ENCODE measurements around the gene BOD1L1. TPM values are rescaled to one million over a fixed set of nuclear protein-coding genes. Genes with fewer than 3 reads are reported as not detected.

BOD1L1 gene
- total RNA-seq = 10 to 100 TPM; 31.1 to 34.2 TPM
- long read RNA-seq, donor 1, partial matches to known transcripts = 12 of 15 reads
- long read RNA-seq, donor 1, other reads (novel, unspliced or antisense) = 3 of 15 reads
- long read RNA-seq, donor 2, partial matches to known transcripts = 5 of 5 reads
- long read RNA-seq, donor 2, other reads (novel, unspliced or antisense) = 0 of 5 reads

DNA sequence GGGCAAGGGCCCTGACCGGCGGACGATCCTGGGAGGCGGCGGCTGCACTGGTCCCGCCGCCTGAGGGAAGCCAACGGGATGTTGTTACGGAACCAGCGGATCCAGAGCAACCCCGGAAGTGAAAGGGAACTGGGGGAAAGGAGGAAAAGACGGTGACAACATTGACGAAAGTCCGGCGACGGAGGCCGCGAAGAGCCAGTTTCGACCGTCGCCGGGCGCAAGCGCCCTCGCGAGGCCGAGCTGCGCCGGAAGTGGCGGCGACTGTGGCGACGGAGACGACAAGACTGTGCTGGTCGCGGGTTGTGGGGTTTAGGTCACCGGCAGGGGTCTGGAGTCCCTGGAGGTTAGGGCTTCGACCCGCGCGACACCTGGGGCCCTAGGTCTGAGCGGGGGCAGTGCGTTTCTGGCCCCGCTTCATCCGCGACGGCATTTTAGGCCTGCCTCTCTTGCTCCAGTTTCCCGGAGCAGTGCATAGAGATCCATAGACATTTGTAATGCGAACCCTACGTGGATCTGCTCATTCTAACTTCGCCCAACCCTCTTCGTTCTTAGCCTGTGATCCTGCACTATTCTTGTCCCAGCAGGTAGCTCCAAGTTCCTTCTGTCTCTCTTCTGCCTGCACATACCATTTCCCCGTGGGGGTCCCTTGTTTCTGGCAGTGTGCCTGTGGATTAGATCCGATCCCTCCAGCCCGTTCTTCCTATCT, at the start of gene BOD1L1:
TSS of gene BOD1L1 (minus strand) at position 120 of the 706 bp plus-strand sequence. CDS start 138 bp downstream, outside the sequence.
- peak; percentile 97 for DNase-seq (ENCODE audit: low spot score)

DNA sequence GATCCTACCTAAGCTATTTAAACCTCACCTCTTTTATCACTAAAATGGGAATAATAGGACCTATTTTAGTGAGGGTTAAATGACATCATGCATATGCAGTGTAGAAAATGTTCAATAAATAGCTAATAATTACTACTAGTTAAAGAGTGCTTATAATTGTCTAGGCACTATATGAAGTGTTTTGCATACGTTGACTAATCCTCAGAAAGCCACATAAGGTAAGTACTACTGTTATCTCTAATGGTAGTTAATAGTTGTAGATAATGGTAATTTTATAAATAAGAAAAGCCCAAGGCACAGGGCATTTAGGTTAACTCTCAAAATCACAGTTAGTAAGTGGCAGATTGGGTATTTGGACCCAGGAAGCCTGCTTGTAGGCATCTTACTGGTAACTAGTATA, 47.4 kb upstream of the BOD1L1 start:
- DNase-seq (ENCODE audit: low spot score) = no peak
- intact Hi-C loops (cut with DNase I) = no loop called here

More for the DNA sequence above, at the start of gene BOD1L1:
- intact Hi-C loops (cut with DNase I) = no loop called here

DNA sequence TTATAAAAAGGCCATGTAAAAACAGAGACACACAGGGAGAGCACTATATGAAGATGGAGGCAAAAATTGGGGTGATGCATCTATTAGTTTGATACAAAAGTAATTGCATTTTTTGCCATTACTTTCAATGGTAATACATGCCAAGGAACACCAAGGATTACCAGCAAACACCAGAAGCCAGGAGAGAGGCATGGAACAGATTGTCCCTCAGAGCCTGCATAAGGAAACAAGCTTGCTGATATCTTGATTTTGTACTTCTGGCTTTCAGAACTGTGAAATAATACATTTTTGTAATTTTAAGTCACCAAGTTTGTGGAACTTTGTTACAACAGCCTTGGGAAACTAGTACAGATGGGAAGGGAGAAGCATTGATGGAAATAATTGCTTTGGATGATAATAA, 45.6 kb upstream of the BOD1L1 start:
- intact Hi-C loops (cut with DNase I) = no loop called here

DNA sequence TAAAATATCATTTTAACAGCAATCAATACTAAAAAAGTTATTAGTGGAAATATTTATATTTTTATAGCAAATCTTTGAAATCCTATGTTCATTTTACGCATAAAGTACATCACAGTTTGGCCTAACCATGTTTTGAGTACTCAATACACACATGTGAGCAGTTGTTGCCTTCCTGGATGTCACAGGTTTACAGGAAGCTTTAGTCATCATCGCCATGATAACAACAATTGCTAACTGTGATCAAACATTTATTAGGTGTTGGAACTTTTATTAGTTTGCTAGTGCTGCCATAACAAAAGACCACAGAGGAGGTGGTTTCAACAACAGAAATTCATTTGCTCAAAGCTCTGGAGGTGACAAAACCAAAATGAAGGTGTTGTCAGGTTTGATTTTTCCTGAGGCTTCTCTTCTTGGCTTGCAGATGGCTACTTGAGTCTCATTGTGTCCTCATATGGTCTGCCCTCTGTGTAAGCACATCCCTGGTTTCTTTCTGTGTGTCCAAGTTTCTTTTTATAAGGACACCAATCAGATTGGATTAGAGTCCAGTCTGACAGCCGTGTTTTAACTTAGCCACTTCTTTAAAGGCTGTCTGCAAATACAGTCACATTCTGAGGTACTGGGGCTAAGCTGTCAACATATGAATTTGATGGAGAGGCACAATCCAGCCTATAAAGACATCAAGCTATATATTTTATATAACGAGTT, 43.1 kb upstream of the BOD1L1 start:
- DNase-seq (ENCODE audit: low spot score) = no peak
- intact Hi-C loops (cut with DNase I) = no loop called here

More for the DNA sequence above, 45.6 kb upstream of the BOD1L1 start:
- no peak for DNase-seq (ENCODE audit: low spot score)

DNA sequence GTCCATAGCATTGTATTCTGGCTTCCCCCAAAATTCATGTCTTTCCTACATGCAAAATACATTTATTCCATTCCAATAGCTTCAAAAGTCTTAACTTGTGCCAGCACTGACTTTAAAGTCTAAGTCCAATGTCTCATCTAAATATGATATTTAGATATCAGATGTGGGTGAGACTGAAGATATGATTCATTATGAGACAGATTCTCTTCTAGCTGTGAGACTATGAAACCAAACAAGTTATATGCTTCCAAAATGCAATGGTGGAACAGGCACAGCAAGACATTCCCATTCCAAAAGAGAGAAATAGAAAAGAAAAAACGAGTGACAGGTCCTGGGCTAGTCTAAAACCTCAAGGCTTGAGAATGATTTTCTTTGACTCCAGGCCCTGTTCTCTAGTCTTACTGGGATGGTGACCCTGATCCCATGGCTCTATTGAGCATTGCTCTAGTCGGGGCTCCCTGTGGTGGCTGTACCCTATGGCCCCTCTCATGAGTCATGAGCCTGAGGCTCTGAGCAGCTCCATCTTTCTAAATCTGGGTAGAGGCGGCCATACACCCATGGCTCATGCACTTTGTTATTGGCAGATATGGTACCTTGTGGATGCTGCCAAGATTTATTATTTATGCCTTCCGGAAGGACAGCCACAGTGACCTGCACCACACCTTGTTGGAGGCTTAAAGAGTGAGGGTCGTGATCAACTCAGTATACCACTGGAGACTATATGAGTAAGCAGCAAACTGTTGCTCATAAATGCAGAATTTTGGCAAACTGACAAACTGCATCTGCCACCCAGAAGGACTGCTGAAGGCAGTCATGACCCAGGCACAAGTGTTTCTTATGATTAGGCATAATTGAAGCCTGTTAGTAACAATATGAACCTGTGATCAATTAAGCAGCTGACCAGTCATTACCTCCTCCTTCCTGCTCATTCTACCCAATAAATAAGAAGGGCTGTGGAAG, 38.5 kb upstream of the BOD1L1 start:
- intact Hi-C loops (cut with DNase I) = no loop called here

DNA sequence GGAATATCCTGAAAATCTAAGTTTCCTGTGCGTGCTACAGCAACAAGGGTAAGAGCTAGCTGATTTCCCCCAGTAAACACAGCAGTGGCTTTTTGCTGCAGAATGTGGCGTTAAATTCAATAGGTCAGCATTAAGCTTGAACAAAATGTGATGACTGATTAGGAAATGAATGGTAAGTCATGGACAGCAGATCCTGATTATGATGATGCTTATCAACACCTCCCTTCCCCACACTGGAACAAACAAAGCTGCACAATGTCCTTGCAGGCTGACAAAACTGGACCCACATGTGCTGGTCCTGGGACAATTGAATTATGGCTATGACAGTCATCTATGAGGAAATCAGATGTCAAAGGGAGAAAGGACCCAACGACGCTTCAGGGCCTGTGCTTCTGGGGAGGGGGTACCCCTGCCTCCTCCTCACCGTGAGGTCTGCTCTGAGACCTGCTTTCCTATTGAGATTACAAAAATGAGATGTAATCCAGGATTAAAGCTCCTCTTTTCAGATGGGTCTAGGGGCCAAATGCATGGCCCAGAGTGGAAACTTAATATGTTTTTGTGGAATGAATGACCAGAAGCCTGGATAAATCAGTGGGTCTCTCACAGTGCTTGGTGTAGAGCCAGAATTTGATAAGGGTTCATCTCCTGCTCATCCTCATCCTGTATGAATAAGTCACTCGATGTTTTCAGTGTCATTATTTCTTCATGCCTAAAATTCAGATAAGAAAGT, 32.0 kb upstream of the BOD1L1 start:
- intact Hi-C loops (cut with DNase I) = loop anchor here in 1 of 2 donors (10.0 kb wide), 1 partner anchor 1505 kb away; no protein-coding TSS in a partner anchor

More for the DNA sequence above, 38.5 kb upstream of the BOD1L1 start:
- DNase-seq (ENCODE audit: low spot score) = no peak

DNA sequence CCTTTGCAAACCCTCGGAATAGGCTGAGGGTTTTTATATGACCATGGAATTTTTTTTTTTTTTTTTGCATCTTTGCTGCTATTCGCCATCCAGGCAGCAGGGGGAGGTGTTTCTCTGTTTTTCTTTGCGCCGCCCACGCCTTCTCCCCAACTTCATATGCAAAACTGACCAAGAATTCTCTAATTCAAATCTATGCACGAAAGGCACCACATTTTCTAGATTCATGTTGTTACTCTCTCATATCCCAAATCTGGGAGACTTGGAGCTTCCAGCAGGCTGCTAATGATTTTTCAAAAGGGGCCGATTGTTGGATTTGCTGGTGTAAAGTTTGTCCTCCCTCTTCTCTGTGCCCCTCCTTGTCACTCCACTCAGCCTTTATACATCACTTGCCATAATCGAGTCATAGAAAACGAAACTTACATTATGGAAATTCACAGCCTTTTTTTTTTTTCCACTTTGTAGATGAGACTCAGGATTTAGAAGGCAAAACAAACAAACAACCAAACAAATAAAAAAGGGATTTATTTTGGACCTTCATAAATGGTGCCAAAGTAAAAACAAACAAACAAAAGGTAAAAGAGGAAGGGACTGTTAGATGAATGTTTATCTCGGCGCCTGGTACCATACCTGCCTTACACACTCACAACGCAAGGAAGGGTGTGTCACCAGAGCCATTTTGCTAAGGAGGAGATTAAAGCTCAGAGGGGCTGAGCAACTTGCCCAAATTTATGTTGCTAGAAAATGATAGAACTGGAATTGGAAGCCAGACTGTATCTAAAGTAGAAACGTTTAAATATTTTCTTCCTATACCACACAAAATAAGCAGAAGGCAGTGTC, 29.3 kb upstream of the BOD1L1 start:
- intact Hi-C loops (cut with DNase I) = loop anchor here in 1 of 2 donors (10.0 kb wide), 1 partner anchor 1508 kb away; no protein-coding TSS in a partner anchor
- DNase-seq (ENCODE audit: low spot score) = peak; percentile 89

More for the DNA sequence above, 32.0 kb upstream of the BOD1L1 start:
- DNase-seq (ENCODE audit: low spot score) = no peak

DNA sequence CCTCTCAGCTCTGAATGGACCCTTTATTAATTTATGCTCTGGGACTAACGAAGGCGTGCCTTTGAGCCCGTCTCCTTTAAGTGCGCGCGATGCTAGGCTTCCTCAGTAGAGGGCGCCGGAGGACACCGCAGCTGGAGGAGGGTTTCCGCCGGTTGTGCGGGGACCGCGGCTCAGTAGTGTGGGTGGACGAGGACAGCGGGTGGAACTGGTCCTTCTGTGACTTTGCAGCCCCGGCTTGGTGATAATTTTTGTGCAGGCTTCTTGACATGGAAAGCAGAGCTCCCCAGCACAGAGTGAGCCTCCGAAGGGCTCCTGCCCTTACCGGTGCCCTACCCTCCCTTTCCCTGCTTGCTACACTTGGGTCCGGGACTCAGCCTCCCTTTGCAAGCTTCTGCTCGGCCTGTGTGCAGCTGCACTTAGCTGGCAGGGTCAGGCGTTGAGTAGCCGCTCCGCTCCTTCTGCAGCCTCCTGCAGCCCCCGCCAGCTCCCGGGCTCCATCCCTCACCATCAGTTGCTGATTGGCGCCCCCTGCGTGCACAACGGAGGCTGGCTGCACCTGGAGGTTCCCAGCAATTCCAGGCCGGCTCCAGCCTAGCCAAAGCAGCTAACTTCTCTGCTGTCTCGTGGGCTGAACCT, 26.8 kb upstream of the BOD1L1 start:
- peak; percentile 94 for DNase-seq (ENCODE audit: low spot score)
- intact Hi-C loops (cut with DNase I) = loop anchor here in 1 of 2 donors (10.0 kb wide), 1 partner anchor 1511 kb away; no protein-coding TSS in a partner anchor

DNA sequence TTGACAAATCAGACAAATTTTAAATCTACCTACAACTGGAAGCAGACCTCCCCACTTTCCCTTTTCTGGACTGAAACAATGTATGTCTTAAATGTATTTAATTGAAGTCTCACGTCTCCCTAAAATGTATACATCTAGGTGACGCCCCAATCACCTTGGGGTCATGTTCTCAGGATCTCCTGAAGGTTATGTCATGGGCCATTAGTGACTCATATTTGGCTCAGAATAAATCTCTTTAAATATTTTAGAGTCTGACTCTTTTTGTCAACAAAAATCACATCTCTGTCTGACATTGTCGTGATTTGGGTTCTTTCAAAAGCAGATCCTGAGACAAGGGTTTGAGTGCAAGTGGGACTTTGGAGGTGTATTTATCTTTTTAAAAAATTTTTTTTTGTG, 26.2 kb upstream of the BOD1L1 start:
- intact Hi-C loops (cut with DNase I) = loop anchor here in 1 of 2 donors (10.0 kb wide), 1 partner anchor 1511 kb away; no protein-coding TSS in a partner anchor
- no peak for DNase-seq (ENCODE audit: low spot score)

DNA sequence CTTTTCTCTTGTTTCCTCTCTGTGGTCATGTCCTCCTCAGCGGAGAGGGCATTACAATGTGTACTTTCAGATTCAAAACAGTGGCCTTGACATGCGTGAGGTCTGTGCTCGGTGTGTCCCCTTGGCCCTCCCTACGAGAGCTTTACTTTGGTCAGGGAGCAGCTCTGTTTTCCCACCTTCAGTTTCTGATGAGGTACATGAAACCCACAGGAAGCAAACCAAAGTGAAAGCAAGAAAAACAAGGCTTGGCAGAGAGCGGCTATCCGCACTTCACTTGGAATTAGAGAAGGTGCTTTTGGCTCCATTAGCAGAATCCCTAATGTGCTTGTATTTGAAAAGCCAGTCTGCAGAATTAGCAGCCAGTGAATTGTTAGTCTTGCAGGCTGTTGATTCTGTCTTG, 19.5 kb upstream of the BOD1L1 start:
- no peak for DNase-seq (ENCODE audit: low spot score)
- intact Hi-C loops (cut with DNase I) = no loop called here

DNA sequence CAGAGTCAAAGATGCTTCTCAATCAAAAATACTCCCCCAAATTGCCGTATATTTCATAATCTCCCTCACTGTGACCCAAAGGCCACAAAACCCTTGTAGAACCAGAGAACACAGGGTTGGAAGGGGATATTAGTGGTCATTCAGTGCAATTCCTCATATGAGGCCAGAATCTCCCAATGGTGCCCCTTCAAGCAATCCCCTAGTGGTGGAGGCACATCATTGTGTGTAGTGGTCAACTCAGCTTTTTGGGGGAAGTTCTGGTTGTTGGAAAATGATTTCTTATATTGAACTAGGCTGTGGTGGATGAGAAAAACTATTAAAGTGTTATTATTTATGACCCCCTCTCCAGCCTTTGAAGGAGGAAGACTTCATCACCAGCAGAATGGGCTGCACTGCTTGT, 17.6 kb upstream of the BOD1L1 start:
- no peak for DNase-seq (ENCODE audit: low spot score)
- intact Hi-C loops (cut with DNase I) = no loop called here

DNA sequence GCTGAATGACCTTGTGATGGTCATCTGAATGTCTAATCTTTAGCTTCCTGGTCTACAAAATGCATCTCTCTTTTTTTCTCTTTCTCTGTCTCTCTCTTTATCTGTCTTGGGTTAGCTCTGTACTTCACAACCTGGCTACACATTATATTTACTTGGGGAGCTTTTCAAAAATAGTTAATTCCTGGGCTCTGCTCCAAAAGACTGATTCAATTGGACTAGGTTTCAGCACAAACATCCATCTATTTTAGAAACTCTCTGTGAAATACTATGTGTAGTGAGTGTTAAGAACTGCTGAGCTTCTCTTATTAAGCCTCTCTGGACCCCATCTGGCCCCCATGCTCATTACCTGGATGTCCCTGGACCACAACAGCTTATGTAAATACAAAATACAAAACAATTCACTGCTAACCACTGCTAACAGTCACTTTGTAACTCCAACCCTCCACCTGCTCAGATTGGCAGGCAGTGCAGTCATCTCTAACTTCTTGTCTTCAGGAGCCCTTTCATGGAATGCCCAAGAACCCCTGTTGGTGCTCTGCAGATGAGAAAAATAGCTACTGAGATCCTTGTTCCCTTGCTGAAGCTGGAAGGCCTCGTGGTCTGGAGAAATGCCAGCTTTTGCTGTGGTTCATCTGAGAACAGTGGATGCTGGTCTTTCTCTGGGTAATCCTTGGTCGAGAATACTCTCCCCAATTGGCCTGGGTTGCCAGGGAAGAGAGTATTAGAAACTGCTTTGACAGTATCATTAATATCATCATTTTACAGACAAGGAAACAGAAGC, 14.8 kb upstream of the BOD1L1 start:
- intact Hi-C loops (cut with DNase I) = no loop called here
- DNase-seq (ENCODE audit: low spot score) = no peak

DNA sequence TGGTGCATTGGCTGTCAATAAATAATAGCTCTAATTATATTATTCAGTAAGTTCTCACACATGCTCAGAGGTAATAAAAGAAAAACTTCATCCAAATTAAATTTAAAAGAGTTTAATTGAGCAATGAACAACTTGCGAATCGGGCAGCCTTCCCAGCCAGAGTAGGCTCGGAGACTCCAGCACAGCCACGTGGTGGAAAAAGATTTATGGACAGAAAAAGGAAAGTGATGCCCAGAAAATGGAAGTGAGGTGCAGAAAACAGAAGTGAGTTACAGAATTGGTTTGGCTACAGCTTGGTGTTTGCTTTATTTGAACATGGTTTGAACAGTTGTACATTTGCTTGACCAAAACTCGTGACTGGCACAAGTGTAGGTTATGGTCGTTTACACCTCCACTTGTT, 13.6 kb upstream of the BOD1L1 start:
- intact Hi-C loops (cut with DNase I) = no loop called here
- no peak for DNase-seq (ENCODE audit: low spot score)

DNA sequence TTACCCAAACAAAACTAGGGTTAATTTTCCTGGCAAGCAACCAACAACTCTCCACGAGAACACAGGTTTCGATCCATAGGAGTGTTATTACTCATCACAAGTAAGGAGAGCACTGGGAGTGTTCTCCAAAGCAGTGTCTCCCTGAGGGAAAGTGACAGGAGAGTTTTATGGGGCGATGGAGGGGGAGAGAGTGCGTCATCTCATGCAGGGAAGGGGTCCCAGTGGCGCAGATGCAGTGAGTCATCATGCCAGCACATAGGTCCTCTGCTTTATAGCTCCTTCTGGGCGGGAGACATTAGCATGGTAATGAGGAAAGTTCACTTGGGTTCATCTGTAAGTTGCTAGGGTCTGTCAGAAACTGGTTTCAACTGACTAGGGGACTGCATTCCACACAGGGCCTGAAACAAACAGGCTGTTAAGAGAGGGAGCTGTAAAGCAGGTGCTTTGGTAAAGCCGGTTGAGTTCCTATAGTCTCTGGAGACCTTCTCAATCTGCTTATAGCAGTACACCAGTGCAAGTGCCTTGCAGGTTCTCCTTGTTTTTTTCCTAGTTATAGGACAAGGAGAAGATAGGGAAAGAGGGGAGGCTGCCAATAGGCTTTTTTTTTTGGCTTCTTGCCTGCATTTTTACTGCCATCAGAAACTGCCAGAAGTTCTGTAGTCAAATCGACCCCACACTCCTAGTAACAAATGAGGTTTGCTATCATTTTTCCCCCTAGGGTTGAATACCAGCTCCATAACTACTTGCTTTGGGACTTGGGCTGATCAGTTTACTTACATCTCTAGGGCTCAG, 12.8 kb upstream of the BOD1L1 start:
- intact Hi-C loops (cut with DNase I) = no loop called here
- no peak for DNase-seq (ENCODE audit: low spot score)

DNA sequence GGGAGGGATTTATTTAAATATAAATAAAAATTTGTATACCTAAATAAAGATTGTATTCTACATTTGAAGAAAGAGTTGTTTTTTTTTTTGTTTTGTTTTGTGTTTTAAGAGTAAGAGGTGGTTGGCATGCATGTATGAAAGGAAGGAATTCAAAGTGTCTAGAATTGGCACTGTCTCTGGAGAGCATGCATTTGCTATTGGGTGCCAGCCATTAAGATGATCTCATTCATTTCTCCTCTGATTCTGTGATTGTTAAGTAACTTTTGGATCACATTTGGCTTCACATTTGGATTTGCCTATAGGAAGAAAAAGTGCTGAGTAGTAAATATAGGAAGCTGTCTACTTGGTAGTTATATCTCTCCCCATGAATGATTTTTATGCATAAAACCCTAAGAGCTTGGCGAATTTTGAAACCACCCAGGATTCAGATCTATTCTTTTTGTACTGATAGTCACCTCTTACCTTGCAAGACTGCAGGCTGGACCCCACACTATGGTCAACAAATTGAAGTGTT, 7.8 kb upstream of the BOD1L1 start:
- no peak for DNase-seq (ENCODE audit: low spot score)
- intact Hi-C loops (cut with DNase I) = no loop called here

Data from posterior vena cava (tissue), 2 donors.